Smooth muscle cell (in vitro differentiated cells): ENCODE measurements around the gene CLINT1. TPM values are rescaled to one million over a fixed set of nuclear protein-coding genes. Genes with fewer than 3 reads are reported as not detected.
A peak's percentile ranks its signal among the peaks of the same experiment; 100 is the strongest.

Experiments used
- DNase-seq: peaks from one replicate; lab custom pipeline; 2025; ENCODE audit not compliant: unreplicated experiment; lab: John Stamatoyannopoulos, UW
- H2AFZ ChIP-seq: fragments of 200-600 bp; sonication (generic); 2 replicates; pipeline ENCODE4 v1.6.0; 2016; ENCODE audit warnings: antibody characterized with exemption, low read depth, mild to moderate bottlenecking
- H3F3A ChIP-seq: fragments of 200-600 bp; sonication (generic); 2 replicates; pipeline ENCODE4 v1.6.0; 2017; ENCODE audit warnings: antibody characterized with exemption, low read depth
- H3K27ac ChIP-seq: fragments of 200-600 bp; sonication (generic); 2 replicates; pipeline ENCODE4 v1.5.1; 2016; ENCODE audit warnings: low read depth, mild to moderate bottlenecking
- H3K27me3 ChIP-seq: fragments of 200-600 bp; sonication (generic); 2 replicates; pipeline ENCODE4 v1.6.1; 2016; ENCODE audit warnings: low read depth, mild to moderate bottlenecking
- H3K36me3 ChIP-seq: fragments of 200-600 bp; sonication (generic); 2 replicates; pipeline ENCODE4 v1.5.1; 2016; ENCODE audit warnings: low read depth
- H3K4me1 ChIP-seq: fragments of 200-600 bp; sonication (generic); 2 replicates; pipeline ENCODE4 v1.5.1; 2016; ENCODE audit warnings: low read depth
- H3K4me2 ChIP-seq: fragments of 200-600 bp; sonication (generic); 2 replicates; pipeline ENCODE4 v1.6.0; 2016; ENCODE audit warnings: mild to moderate bottlenecking
- H3K4me3 ChIP-seq: fragments of 200-600 bp; sonication (generic); 2 replicates; pipeline ENCODE4 v1.5.1; 2016; ENCODE audit warnings: mild to moderate bottlenecking
- H3K79me2 ChIP-seq: fragments of 200-600 bp; sonication (generic); 2 replicates; pipeline ENCODE4 v1.6.0; 2016; ENCODE audit warnings: low read depth, mild to moderate bottlenecking
- H3K9ac ChIP-seq: fragments of 200-600 bp; sonication (generic); 2 replicates; pipeline ENCODE4 v1.6.0; 2016; ENCODE audit warnings: low read depth
- H3K9me3 ChIP-seq: fragments of 200-600 bp; sonication (generic); replicated peaks from 2 replicates; pipeline ENCODE4 v1.5.1; 2016; ENCODE audit warnings: low read depth
- H4K20me1 ChIP-seq: fragments of 200-600 bp; sonication (generic); 2 replicates; pipeline ENCODE4 v1.6.0; 2016; ENCODE audit warnings: low read depth
- CTCF ChIP-seq: fragments of 200-600 bp; sonication (generic); IDR thresholded peaks from 2 replicates; pipeline ENCODE4 v1.5.1; 2017; ENCODE audit warnings: borderline replicate concordance, mild to moderate bottlenecking, antibody characterized with exemption; ENCODE audit not compliant: insufficient read depth, poor library complexity, severe bottlenecking
- WGBS: methylation state at CpG from one replicate; pipeline ENCODE4 v1.1.7; 2016; ENCODE audit warnings: low lambda C conversion rate; 5-methylcytosine and 5-hydroxymethylcytosine counted together
- polyA plus RNA-seq: library from polyadenylated mRNA; unstranded; fragments of >200 nt; fragmentation: Nextera tagmentation; extraction: Ambion mirVana; gene quantifications from 2 replicates; pipeline ENCODE4 v1.2.1, GENCODE V29; 2016
- total RNA-seq: library from RNA; depleted of rRNA; stranded (reverse); fragments of >200 nt; gene quantifications from 2 replicates; pipeline ENCODE4 v1.2.3, GENCODE V29; 2014

Gene CLINT1
- total and polyA plus RNA-seq, 2 experiments from 2014 or later, result 63.5 to 83.9 TPM

- H3K4me3 ChIP-seq, result no peak overlapping the region
- no peaks in the 10 kb centered on the region for H3K36me3 ChIP-seq
- no peak overlapping the region for H2AFZ ChIP-seq
- no peaks in the 10 kb centered on the region for H3K4me1 ChIP-seq
- no peak for TF ChIP-seq CTCF
- H4K20me1 ChIP-seq, result no peaks in the 10 kb centered on the region
- no peaks in the 10 kb centered on the region for H3K79me2 ChIP-seq
- H3K27ac ChIP-seq, result no peak overlapping the region
- no peaks in the 10 kb centered on the region for H3K27me3 ChIP-seq
- no peaks in the 10 kb centered on the region for H3K9me3 ChIP-seq
- no peak for DNase-seq
- WGBS, result 98% methylated on average over 4 of the region's 4 CpGs
- H3K4me2 ChIP-seq, result no peak overlapping the region
- no peaks in the 10 kb centered on the region for H3F3A ChIP-seq
- no peak overlapping the region for H3K9ac ChIP-seq
Observed at GRCh38 chr5:157867751-157868387, 8.9 kb upstream of the CLINT1 start.

- Histone ChIP-seq H3K36me3 (no peaks in the 10 kb centered on the region), H4K20me1 (no peaks in the 10 kb centered on the region), H2AFZ (peak overlapping the region; percentile 54), H3F3A (no peaks in the 10 kb centered on the region), H3K4me3 (no peak overlapping the region), H3K27ac (peak overlapping the region; percentile 74), H3K4me2 (peak overlapping the region; percentile 48), H3K9ac (no peak overlapping the region), H3K4me1 (no peaks in the 10 kb centered on the region), H3K79me2 (no peaks in the 10 kb centered on the region), H3K27me3 (no peaks in the 10 kb centered on the region), H3K9me3 (no peaks in the 10 kb centered on the region)
- no peak for TF ChIP-seq CTCF
- 28% methylated on average over 2 of the region's 2 CpGs for WGBS
- no peak for DNase-seq
Observed at GRCh38 chr5:157866536-157866935, 7.6 kb upstream of the CLINT1 start.

GRCh38 chr5:157865781-157866180 lies 6.8 kb upstream of the CLINT1 start:
- no peak for DNase-seq
- no peak overlapping the region for H3K4me3 ChIP-seq
- H3K4me1 ChIP-seq, result no peaks in the 10 kb centered on the region
- no peaks in the 10 kb centered on the region for H3K27me3 ChIP-seq
- H3K79me2 ChIP-seq, result no peaks in the 10 kb centered on the region
- H3F3A ChIP-seq, result no peaks in the 10 kb centered on the region
- no peak overlapping the region for H3K9ac ChIP-seq
- WGBS, result 9% methylated on average over 4 of the region's 4 CpGs
- H3K36me3 ChIP-seq, result no peaks in the 10 kb centered on the region
- no peak for TF ChIP-seq CTCF
- H2AFZ ChIP-seq, result no peak overlapping the region
- H4K20me1 ChIP-seq, result no peaks in the 10 kb centered on the region
- no peaks in the 10 kb centered on the region for H3K9me3 ChIP-seq
- peak overlapping the region; percentile 74 for H3K27ac ChIP-seq
- H3K4me2 ChIP-seq, result peak overlapping the region; percentile 48

- H3K9me3 ChIP-seq, result no peaks in the 10 kb centered on the region
- H3F3A ChIP-seq, result no peaks in the 10 kb centered on the region
- 90% methylated on average over 4 of the region's 4 CpGs for WGBS
- no peak for TF ChIP-seq CTCF
- DNase-seq, result no peak
- no peak overlapping the region for H2AFZ ChIP-seq
- H3K4me2 ChIP-seq, result no peak overlapping the region
- no peaks in the 10 kb centered on the region for H3K4me1 ChIP-seq
- H3K36me3 ChIP-seq, result no peaks in the 10 kb centered on the region
- H3K27me3 ChIP-seq, result no peaks in the 10 kb centered on the region
- H3K9ac ChIP-seq, result no peak overlapping the region
- H3K79me2 ChIP-seq, result peaks cover 2% of the 10 kb centered on the region
- no peak overlapping the region for H3K4me3 ChIP-seq
- no peak overlapping the region for H3K27ac ChIP-seq
- no peaks in the 10 kb centered on the region for H4K20me1 ChIP-seq
Observed at GRCh38 chr5:157864067-157864466, 5.1 kb upstream of the CLINT1 start.
